Esophagus squamous epithelium (tissue), 5 donors: Measurements from ENCODE around the gene PPP2R5B. TPM values are rescaled to one million over a fixed set of nuclear protein-coding genes. Genes with fewer than 3 reads are reported as not detected.

Source experiments
- DNase-seq: peaks from one replicate; lab custom pipeline; 2025; lab: John Stamatoyannopoulos, UW
- H3K27ac ChIP-seq, 4 donors: fragments of 200-600 bp; sonication (generic); one replicate each; pipeline ENCODE4 v1.5.1; 2016 to 2019; ENCODE audit warnings: mild to moderate bottlenecking in 1 of 4
- H3K27me3 ChIP-seq, 4 donors: fragments of 200-600 bp; sonication (generic); 1 replicate in 3 of 4; 2 replicates in 1 of 4; pipeline versions ENCODE4 v1.5.1 to v1.6.0; 2017 to 2021; ENCODE audit warnings: antibody characterized with exemption in 1 of 4
- H3K36me3 ChIP-seq, 3 donors: fragments of 200-600 bp; sonication (generic); one replicate each; pipeline ENCODE4 v1.5.1; 2016 to 2019
- H3K4me1 ChIP-seq, 3 donors: fragments of 200-600 bp; sonication (generic); one replicate each; pipeline ENCODE4 v1.5.1; 2017 to 2019
- H3K4me3 ChIP-seq, 4 donors: fragments of 200-600 bp; sonication (generic); 1 replicate in 3 of 4; 2 replicates in 1 of 4; pipeline ENCODE4 v1.5.1; 2016 to 2019; ENCODE audit warnings: mild to moderate bottlenecking in 2 of 4, moderate library complexity in 1 of 4
- H3K9me3 ChIP-seq, 3 donors: fragments of 200-600 bp; sonication (generic); one replicate each; pipeline ENCODE4 v1.5.1; 2016 to 2019
- POLR2A ChIP-seq, 4 donors: fragments of 450-650 bp; IDR thresholded peaks; one replicate each; pipeline ENCODE4 v1.6.1; 2017; ENCODE audit warnings: antibody characterized with exemption in 4 of 4, mild to moderate bottlenecking in 4 of 4, moderate library complexity in 3 of 4
- WGBS, 2 donors: methylation state at CpG; one replicate each; pipeline ENCODE4 v1.1.5; 2018; 5-methylcytosine and 5-hydroxymethylcytosine counted together
- intact Hi-C: fragments of 100-400 bp; cut with DNase I; formaldehyde crosslinking; loops from one replicate; pipeline ENCODE4 v1.15.0; 2022
- total RNA-seq, 4 donors: library from RNA; depleted of rRNA; stranded (reverse); fragments of >200 nt; gene quantifications; one replicate each; pipeline ENCODE4 v1.1.0, GENCODE V29; 2016
- TF ChIP-seq, protein P1 (sequence below), 6 experiments: fragments of 450-650 bp in 4 of 6; fragments of 200-600 bp in 2 of 6; sonication (generic) in 2 of 6; IDR thresholded peaks; one replicate each; pipeline ENCODE4 v1.5.1; 2016 to 2019; ENCODE audit warnings: antibody characterized with exemption in 6 of 6, mild to moderate bottlenecking in 4 of 6, moderate library complexity in 4 of 6
- donor health status: DM: yes; HTN: yes; CAD: no.

The PPP2R5B gene
- total RNA-seq, 4 donors from 2014 or later, result 7.7 to 10.5 (median 8.6) TPM

- Histone ChIP-seq H3K36me3 (peaks cover 29 to 45% (median 34%) of the 10 kb centered on the region in 3 donors), H3K4me3 (peak overlapping the region in 3 of 4 donors; percentile 82 to 94 (median 92)), H3K27me3 (no peaks in the 10 kb centered on the region), H3K4me1 (peaks cover 21 to 33% (median 22%) of the 10 kb centered on the region in 3 donors), H3K27ac (peak overlapping the region; percentile 87 to 94 (median 88)), H3K9me3 (no peaks in the 10 kb centered on the region)
- intact Hi-C loops, result no loop called here
- TF ChIP-seq POLR2A (IDR thresholded peaks at IDR 0.05), result no peak
- TF ChIP-seq, protein P1, sequence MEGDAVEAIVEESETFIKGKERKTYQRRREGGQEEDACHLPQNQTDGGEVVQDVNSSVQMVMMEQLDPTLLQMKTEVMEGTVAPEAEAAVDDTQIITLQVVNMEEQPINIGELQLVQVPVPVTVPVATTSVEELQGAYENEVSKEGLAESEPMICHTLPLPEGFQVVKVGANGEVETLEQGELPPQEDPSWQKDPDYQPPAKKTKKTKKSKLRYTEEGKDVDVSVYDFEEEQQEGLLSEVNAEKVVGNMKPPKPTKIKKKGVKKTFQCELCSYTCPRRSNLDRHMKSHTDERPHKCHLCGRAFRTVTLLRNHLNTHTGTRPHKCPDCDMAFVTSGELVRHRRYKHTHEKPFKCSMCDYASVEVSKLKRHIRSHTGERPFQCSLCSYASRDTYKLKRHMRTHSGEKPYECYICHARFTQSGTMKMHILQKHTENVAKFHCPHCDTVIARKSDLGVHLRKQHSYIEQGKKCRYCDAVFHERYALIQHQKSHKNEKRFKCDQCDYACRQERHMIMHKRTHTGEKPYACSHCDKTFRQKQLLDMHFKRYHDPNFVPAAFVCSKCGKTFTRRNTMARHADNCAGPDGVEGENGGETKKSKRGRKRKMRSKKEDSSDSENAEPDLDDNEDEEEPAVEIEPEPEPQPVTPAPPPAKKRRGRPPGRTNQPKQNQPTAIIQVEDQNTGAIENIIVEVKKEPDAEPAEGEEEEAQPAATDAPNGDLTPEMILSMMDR (IDR thresholded peaks at IDR 0.05), result no peak
- WGBS, 2 donors, result 70 to 83% methylated on average over 3 to 5 of the region's 7 CpGs
- DNase-seq, result no peak
These were observed 9.1 kb upstream of the PPP2R5B start for GRCh38 chr11:64915376-64915887.

DNA sequence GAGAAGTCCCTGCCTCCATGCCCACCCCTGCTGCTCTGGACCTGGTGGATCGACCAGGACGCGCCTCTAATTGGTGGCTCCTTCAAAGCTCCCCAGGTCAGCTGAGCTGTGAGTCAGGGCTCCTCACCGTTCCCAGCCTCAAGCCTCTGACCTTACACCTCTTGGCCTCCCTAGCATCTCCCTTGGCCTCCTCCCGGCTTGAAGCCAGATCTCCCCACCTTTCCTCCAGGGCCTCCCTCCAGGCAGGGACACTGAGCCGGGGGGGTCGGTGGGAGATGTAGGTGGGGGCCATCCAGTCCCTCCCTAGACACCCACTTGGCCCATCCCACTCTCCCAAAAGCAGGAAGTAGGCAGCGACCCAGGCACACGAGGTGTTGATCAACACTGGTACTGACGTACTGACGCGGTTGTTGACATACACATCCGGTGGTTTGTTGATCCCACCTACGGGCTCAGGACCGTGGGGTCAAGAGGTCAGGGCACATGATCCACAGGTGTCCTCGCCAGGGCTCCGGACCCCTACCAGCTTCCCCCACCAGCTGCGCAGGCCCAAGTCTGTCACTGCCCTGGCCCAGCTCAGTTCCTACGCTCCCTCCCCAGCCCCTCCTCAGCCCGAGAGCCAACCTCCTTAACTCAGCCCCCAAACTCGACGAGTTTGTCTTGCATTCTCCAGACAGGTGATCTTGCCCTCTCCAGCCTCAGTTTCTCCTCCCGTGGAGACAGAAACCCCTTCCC lies 8.3 kb upstream of the PPP2R5B start:
- peaks cover 22 to 37% (median 26%) of the 10 kb centered on the region in 3 donors for H3K36me3 ChIP-seq

GRCh38 chr11:64916775-64917662 lies 7.5 kb upstream of the PPP2R5B start, which contains the start of gene ATG2A:
TSS of gene ATG2A (minus strand) at chr11:64917209. CDS start at chr11:64917135, 74 bp downstream.
- intact Hi-C loops, result no loop called here

More for the DNA sequence above, 8.3 kb upstream of the PPP2R5B start:
- no peak for DNase-seq
- no peak for TF ChIP-seq POLR2A (IDR thresholded peaks at IDR 0.05)
- TF ChIP-seq, protein P1 (IDR thresholded peaks at IDR 0.05), result no peak
- Histone ChIP-seq H3K4me3 (peak overlapping the region; percentile 82 to 94 (median 87)), H3K4me1 (peaks cover 21 to 33% (median 22%) of the 10 kb centered on the region in 3 donors), H3K27me3 (no peaks in the 10 kb centered on the region), H3K9me3 (no peaks in the 10 kb centered on the region), H3K27ac (peak overlapping the region; percentile 87 to 94 (median 88))
- WGBS, 2 donors, result 9 to 11% methylated on average over 6 to 9 of the region's 23 CpGs
- intact Hi-C loops, result no loop called here

DNA sequence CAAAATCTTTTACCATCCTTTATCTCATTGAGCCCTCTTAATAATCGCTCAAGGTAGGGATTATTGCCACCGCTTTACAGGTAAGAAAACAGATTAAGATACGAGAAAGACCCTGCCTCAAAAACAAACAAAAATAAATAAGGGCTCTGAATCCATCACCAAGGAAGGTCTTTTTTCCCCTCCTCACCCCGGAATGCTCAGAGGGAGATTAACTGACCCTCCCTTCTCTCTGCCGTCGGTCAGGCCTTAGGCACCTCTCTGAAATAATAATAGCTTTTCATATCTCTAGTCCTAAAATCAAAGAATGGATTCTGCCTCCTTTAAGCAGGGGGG lies 6.9 kb upstream of the PPP2R5B start:
- H3K27ac ChIP-seq, result peak overlapping the region; percentile 72 to 94 (median 88)
- H3K27me3 ChIP-seq, result no peaks in the 10 kb centered on the region
- 9 to 10% methylated on average over 6 of the region's 6 CpGs for WGBS, 2 donors
- peaks cover 21 to 33% (median 22%) of the 10 kb centered on the region in 3 donors for H3K4me1 ChIP-seq
- no peak for TF ChIP-seq POLR2A (IDR thresholded peaks at IDR 0.05)
- TF ChIP-seq, protein P1 (IDR thresholded peaks at IDR 0.05), result no peak
- peak overlapping the region; percentile 23 to 94 (median 87) for H3K4me3 ChIP-seq
- peaks cover 12 to 23% (median 13%) of the 10 kb centered on the region in 3 donors for H3K36me3 ChIP-seq
- no peaks in the 10 kb centered on the region for H3K9me3 ChIP-seq
- no peak for DNase-seq
- intact Hi-C loops, result no loop called here

More at GRCh38 chr11:64916775-64917662, 7.5 kb upstream of the PPP2R5B start, which contains the start of gene ATG2A:
- Histone ChIP-seq H3K36me3 (peaks cover 15 to 29% (median 19%) of the 10 kb centered on the region in 3 donors), H3K27ac (peak within 1 kb of the TSS; percentile 87 to 94 (median 88)), H3K27me3 (no peaks in the 10 kb centered on the region), H3K4me3 (peak within 1 kb of the TSS; percentile 82 to 94 (median 87)), H3K9me3 (no peaks in the 10 kb centered on the region), H3K4me1 (peaks cover 21 to 33% (median 22%) of the 10 kb centered on the region in 3 donors)
- peak; percentile 97 for DNase-seq
- TF ChIP-seq POLR2A (IDR thresholded peaks at IDR 0.05), result peak in 3 of 4 donors; percentile 87 to 92 (median 92)
- TF ChIP-seq, protein P1 (IDR thresholded peaks at IDR 0.05), result no peak
- 1 to 2% methylated on average over 13 to 14 of the region's 57 CpGs for WGBS, 2 donors
